Neural progenitor cell (in vitro differentiated cells): ENCODE data around the gene PARD3B. TPM values are rescaled to one million over a fixed set of nuclear protein-coding genes. Genes with fewer than 3 reads are reported as not detected.

Source experiments
- DNase-seq: peaks from one replicate; pipeline ENCODE4 v3.0.0-alpha.2; 2016; ENCODE audit warnings: low spot score
- H2AFZ ChIP-seq: fragments of 200-600 bp; sonication (generic); replicated peaks from 2 replicates; pipeline ENCODE4 v1.6.1; 2016; ENCODE audit warnings: antibody characterized with exemption
- H3F3A ChIP-seq: fragments of 200-600 bp; sonication (generic); 2 replicates; pipeline ENCODE4 v1.6.1; 2016; ENCODE audit warnings: antibody characterized with exemption, low read depth
- H3K27ac ChIP-seq: fragments of 200-600 bp; sonication (generic); 2 replicates; pipeline ENCODE4 v1.5.1; 2016; ENCODE audit warnings: mild to moderate bottlenecking
- H3K27me3 ChIP-seq: fragments of 200-600 bp; sonication (generic); 2 replicates; pipeline ENCODE4 v1.6.1; 2016; ENCODE audit warnings: mild to moderate bottlenecking, moderate library complexity
- H3K36me3 ChIP-seq: fragments of 200-600 bp; sonication (generic); 2 replicates; pipeline ENCODE4 v1.5.1; 2016
- H3K4me1 ChIP-seq: fragments of 200-600 bp; sonication (generic); 2 replicates; pipeline ENCODE4 v1.6.1; 2016; ENCODE audit warnings: mixed run types
- H3K4me2 ChIP-seq: fragments of 200-600 bp; sonication (generic); 2 replicates; pipeline ENCODE4 v1.6.1; 2016
- H3K4me3 ChIP-seq: fragments of 200-600 bp; sonication (generic); 2 replicates; pipeline ENCODE4 v1.5.1; 2016
- H3K79me2 ChIP-seq: fragments of 200-600 bp; sonication (generic); 2 replicates; pipeline ENCODE4 v1.6.1; 2016; ENCODE audit warnings: low read depth
- H3K9ac ChIP-seq: fragments of 200-600 bp; sonication (generic); 2 replicates; pipeline ENCODE4 v1.6.1; 2016
- H3K9me3 ChIP-seq: fragments of 200-600 bp; sonication (generic); 2 replicates; pipeline ENCODE4 v1.5.1; 2016; ENCODE audit warnings: low read depth
- H4K20me1 ChIP-seq: fragments of 200-600 bp; sonication (generic); 2 replicates; pipeline ENCODE4 v1.6.1; 2016; ENCODE audit warnings: low read depth
- H3K27ac Mint-ChIP-seq: 3 replicates; pipeline ENCODE4 v1.8.0; 2021; ENCODE audit warnings: mixed read lengths
- H3K27me3 Mint-ChIP-seq: 2 replicates; pipeline ENCODE4 v1.8.0; 2022; ENCODE audit warnings: low read depth, mild to moderate bottlenecking, inconsistent platforms, moderate library complexity, mixed read lengths; ENCODE audit not compliant: insufficient read depth
- H3K36me3 Mint-ChIP-seq: 3 replicates; pipeline ENCODE4 v1.8.0; 2021; ENCODE audit warnings: mixed read lengths
- H3K4me1 Mint-ChIP-seq: 3 replicates; pipeline ENCODE4 v1.8.0; 2021; ENCODE audit warnings: mixed read lengths
- H3K4me3 Mint-ChIP-seq: 3 replicates; pipeline ENCODE4 v1.8.0; 2021; ENCODE audit warnings: mild to moderate bottlenecking, moderate library complexity, mixed read lengths
- H3K9me3 Mint-ChIP-seq: 3 replicates; pipeline ENCODE4 v1.8.0; 2020; ENCODE audit warnings: mixed read lengths
- EZH2 ChIP-seq: fragments of 200-600 bp; sonication (generic); IDR thresholded peaks from 2 replicates; pipeline ENCODE4 v1.6.1; 2017; ENCODE audit warnings: antibody characterized with exemption, mild to moderate bottlenecking, moderate library complexity
- EZH2phosphoT487 ChIP-seq: fragments of 200-600 bp; sonication (generic); IDR thresholded peaks from 2 replicates; pipeline ENCODE4 v1.6.1; 2017; ENCODE audit warnings: antibody characterized with exemption
- total RNA-seq: library from RNA; depleted of rRNA; stranded (reverse); fragments of >200 nt; gene quantifications from 2 replicates; pipeline ENCODE4 v1.2.3, GENCODE V29; 2015; ENCODE audit warnings: low replicate concordance
- TF ChIP-seq, protein P1 (sequence below): fragments of 200-600 bp; sonication (generic); IDR thresholded peaks from 2 replicates; pipeline ENCODE4 v1.5.1; 2017; ENCODE audit warnings: antibody characterized with exemption, mild to moderate bottlenecking

Gene PARD3B
- total RNA-seq, 1 donor from 2014 or later: 8.4 TPM

- H3K4me2 ChIP-seq: no peak overlapping the region
- no peak overlapping the region for H3K4me3 Mint-ChIP-seq
Measured at GRCh38 chr2:205617905-205618304, 1072.6 kb downstream of the PARD3B start.

DNA sequence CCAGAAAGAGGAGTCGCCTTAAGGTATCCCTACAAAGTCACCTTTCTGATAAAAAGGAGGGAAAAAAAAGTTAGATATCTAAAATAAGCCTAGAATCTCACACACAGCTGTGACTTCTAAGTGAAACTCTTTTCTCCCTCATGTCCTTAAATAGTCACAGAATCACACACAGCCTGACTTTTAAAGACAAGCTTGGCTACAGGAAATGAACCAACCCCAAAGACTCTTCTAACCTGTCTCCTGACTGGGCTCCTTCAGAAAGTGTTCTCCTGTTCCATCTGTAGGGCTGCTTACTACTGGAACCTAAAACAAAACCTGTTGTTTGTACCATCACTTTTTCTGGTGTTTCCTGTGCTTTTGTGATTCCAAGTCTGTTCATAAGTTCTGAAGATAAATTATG lies 1074.3 kb downstream of the PARD3B start:
- H3F3A ChIP-seq: no peaks in the 10 kb centered on the region
- TF ChIP-seq EZH2 (no peak), EZH2phosphoT487 (no peak)
- TF ChIP-seq, protein P1, sequence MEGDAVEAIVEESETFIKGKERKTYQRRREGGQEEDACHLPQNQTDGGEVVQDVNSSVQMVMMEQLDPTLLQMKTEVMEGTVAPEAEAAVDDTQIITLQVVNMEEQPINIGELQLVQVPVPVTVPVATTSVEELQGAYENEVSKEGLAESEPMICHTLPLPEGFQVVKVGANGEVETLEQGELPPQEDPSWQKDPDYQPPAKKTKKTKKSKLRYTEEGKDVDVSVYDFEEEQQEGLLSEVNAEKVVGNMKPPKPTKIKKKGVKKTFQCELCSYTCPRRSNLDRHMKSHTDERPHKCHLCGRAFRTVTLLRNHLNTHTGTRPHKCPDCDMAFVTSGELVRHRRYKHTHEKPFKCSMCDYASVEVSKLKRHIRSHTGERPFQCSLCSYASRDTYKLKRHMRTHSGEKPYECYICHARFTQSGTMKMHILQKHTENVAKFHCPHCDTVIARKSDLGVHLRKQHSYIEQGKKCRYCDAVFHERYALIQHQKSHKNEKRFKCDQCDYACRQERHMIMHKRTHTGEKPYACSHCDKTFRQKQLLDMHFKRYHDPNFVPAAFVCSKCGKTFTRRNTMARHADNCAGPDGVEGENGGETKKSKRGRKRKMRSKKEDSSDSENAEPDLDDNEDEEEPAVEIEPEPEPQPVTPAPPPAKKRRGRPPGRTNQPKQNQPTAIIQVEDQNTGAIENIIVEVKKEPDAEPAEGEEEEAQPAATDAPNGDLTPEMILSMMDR: no peak

More at GRCh38 chr2:205617905-205618304, 1072.6 kb downstream of the PARD3B start:
- Mint-ChIP-seq H3K27ac (no peak overlapping the region), H3K27me3 (no peaks in the 10 kb centered on the region), H3K4me1 (peaks cover 15% of the 10 kb centered on the region), H3K36me3 (peaks cover 9% of the 10 kb centered on the region), H3K9me3 (peaks cover 5% of the 10 kb centered on the region)
- no peaks in the 10 kb centered on the region for H3K9me3 ChIP-seq
- DNase-seq: no peak
- H3K4me1 ChIP-seq: peaks cover 3% of the 10 kb centered on the region
- H2AFZ ChIP-seq: no peak overlapping the region
- H3F3A ChIP-seq: no peaks in the 10 kb centered on the region
- H3K36me3 ChIP-seq: no peaks in the 10 kb centered on the region
- H3K4me3 ChIP-seq: no peak overlapping the region
- no peaks in the 10 kb centered on the region for H3K27me3 ChIP-seq
- TF ChIP-seq EZH2 (no peak), EZH2phosphoT487 (no peak)
- TF ChIP-seq, protein P1: no peak
- H4K20me1 ChIP-seq: no peaks in the 10 kb centered on the region
- no peak overlapping the region for H3K27ac ChIP-seq
- H3K9ac ChIP-seq: no peak overlapping the region
- no peaks in the 10 kb centered on the region for H3K79me2 ChIP-seq

GRCh38 chr2:205627085-205627484 lies 1081.8 kb downstream of the PARD3B start:
- Mint-ChIP-seq H3K9me3 (peaks cover 6% of the 10 kb centered on the region), H3K36me3 (peaks cover 2% of the 10 kb centered on the region), H3K4me1 (peaks cover 21% of the 10 kb centered on the region), H3K27me3 (peaks cover 4% of the 10 kb centered on the region), H3K27ac (no peak overlapping the region), H3K4me3 (no peak overlapping the region)
- H3K4me2 ChIP-seq: no peak overlapping the region
- H3K27me3 ChIP-seq: no peaks in the 10 kb centered on the region
- no peak for TF ChIP-seq EZH2phosphoT487
- TF ChIP-seq, protein P1: no peak
- no peak for TF ChIP-seq EZH2
- no peak overlapping the region for H3K9ac ChIP-seq
- no peaks in the 10 kb centered on the region for H3K36me3 ChIP-seq
- no peaks in the 10 kb centered on the region for H3F3A ChIP-seq
- H3K27ac ChIP-seq: no peak overlapping the region
- H3K9me3 ChIP-seq: no peaks in the 10 kb centered on the region
- H2AFZ ChIP-seq: no peak overlapping the region
- DNase-seq: no peak
- no peaks in the 10 kb centered on the region for H3K79me2 ChIP-seq
- peaks cover 14% of the 10 kb centered on the region for H3K4me1 ChIP-seq
- no peak overlapping the region for H3K4me3 ChIP-seq
- no peaks in the 10 kb centered on the region for H4K20me1 ChIP-seq

More for the DNA sequence above, 1074.3 kb downstream of the PARD3B start:
- Histone ChIP-seq H3K27ac (no peak overlapping the region), H2AFZ (no peak overlapping the region), H3K79me2 (no peaks in the 10 kb centered on the region), H3K4me3 (no peak overlapping the region), H3K36me3 (no peaks in the 10 kb centered on the region), H3K4me2 (no peak overlapping the region), H3K27me3 (no peaks in the 10 kb centered on the region), H3K9ac (no peak overlapping the region), H3K4me1 (no peaks in the 10 kb centered on the region), H4K20me1 (no peaks in the 10 kb centered on the region), H3K9me3 (no peaks in the 10 kb centered on the region)
- H3K4me3 Mint-ChIP-seq: no peak overlapping the region
- H3K4me1 Mint-ChIP-seq: peaks cover 3% of the 10 kb centered on the region
- peaks cover 11% of the 10 kb centered on the region for H3K36me3 Mint-ChIP-seq
- no peak overlapping the region for H3K27ac Mint-ChIP-seq
- H3K9me3 Mint-ChIP-seq: peaks cover 10% of the 10 kb centered on the region
- DNase-seq: no peak
- no peaks in the 10 kb centered on the region for H3K27me3 Mint-ChIP-seq
